HG02943 (cell line): ENCODE measurements around the gene VEPH1.

ENCODE experiments used
- ATAC-seq: cut with Tn5 transposase; IDR thresholded peaks from one replicate; pipeline ENCODE4 v1.9.1; 2021; ENCODE audit warnings: mild to moderate bottlenecking, low read depth, moderate library complexity; ENCODE audit not compliant: unreplicated experiment

Gene VEPH1

DNA sequence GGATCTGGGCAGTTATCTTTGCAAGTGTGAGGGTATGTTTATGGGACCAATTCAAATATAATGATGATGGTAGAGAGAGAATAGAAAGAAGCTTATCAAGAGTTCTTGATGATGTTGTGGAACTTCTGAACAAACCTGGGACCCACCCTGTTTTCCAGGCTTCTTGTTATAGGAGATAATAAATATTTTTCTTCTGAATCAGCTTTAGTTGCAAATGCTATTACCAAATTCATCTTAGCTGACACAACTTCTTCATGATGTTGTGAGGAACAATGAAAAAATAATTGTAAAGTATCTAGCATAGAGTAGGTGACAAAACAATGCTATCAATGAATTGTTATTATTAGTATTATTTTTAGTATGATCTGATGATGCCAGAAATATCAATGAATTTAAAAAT is 110.1 kb downstream of the VEPH1 start:
- no peak for ATAC-seq

DNA sequence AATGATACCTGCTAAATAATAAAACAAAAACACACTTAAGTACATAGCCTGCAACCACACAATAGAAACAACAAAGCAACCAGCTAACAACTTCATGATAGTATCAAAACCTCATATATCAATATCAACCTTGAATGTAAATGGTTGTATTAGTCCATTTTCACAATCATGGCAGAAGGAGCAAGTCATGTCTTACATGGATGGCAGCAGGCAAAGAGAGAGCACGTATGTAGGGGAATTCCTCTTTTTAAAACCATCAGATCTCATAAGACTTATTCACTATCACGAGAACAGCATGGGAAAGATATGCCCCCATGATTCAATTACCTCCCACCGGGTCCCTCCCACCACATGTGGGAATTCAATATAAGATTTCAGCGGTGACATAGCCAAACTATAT is 111.1 kb downstream of the VEPH1 start:
- ATAC-seq = no peak

DNA sequence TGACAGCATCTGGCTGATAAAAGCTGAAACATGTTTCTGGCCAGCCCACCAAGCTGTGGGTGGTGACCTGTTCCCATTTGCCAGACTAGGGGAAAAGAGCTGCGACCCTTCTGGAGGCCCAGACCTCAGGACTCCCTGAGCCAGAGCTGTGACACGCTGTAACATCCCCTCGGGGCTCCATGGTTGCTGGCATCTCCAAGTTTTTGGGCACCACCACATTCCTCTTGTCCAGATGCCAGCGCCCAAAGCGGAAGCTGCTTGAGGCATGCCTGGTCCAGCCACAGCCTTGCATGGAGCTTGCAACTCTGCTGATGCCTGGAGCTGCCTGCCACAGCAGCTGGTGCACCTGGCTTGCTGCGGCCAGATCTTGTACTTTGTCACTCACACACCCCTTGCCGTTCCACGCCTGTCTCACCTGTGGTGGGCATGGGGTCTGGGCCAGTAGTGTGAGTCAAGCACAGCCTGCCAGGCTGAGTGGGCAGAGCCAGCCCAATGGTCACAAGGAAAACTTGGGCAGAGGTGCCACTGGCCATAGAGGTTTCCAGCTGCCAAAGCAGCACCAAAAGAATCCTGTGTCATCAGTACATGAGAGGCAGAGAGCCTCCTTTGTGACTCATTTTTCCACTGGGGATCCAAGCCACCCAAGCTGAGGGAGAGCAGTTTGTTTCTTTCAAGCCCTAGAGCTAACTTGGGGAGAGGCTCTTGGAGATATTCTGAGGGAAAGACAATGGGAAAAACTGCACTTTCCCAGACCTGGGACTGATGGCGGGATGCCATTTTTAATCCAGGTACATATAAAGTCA is 112.3 kb downstream of the VEPH1 start:
- no peak for ATAC-seq

DNA sequence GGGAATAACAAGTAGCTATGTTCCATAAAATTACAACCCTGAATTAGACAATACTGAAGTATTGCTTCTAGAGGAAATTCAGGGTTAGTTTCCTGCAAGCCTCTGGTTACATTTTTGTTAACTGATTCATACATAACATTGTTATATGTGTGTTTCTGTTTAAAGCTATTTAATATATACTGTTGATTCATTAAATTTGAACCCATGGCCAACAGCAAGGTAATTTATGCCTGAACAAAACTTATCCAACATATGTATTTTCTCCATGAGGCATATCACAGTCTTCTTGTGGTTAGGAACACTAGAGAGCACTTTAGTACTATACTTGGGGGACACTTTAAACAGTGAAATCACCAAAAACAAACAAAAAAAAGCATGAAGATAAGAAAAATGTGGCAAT is 114.2 kb downstream of the VEPH1 start:
- no peak for ATAC-seq

DNA sequence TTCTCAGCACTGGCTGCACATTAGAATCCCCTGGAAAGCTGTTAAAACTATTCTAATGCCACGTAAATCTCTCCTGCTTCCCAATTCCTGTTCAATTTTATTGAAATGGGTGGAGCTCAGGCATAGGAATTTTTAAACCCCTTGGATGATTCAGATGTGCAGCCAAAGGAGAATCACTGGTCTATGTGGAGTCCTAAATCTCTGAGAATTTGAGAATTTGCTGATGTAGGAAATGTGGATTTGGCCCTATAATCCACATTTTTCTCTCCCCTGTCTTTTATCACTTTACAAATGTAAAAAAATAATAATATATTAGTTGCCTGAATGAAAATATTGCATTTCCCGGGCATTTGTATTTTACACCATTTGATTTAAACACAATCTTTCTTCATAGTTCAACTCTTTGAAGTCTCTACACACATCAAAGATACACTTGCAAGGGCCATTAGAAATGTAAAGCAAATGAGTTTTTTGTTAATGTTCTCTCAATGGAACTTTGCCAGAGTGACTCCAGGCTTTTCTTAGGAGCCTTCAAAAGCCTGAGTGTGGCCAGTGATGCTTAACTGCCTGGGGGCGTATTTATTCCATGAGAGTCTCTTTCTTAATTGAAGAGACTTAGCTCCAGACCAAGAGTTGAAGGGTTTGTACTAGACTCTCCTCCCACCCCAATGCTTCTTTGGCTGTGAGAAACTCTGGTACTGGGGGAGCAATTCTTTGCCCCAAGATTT is 115.3 kb downstream of the VEPH1 start:
- ATAC-seq = no peak

- ATAC-seq = no peak
Measured at GRCh38 chr3:157384491-157384890, 118.7 kb downstream of the VEPH1 start.

- ATAC-seq = no peak
Measured at GRCh38 chr3:157384031-157384430, 119.2 kb downstream of the VEPH1 start.

- ATAC-seq = no peak
Measured at GRCh38 chr3:157381606-157382005, 121.6 kb downstream of the VEPH1 start.

DNA sequence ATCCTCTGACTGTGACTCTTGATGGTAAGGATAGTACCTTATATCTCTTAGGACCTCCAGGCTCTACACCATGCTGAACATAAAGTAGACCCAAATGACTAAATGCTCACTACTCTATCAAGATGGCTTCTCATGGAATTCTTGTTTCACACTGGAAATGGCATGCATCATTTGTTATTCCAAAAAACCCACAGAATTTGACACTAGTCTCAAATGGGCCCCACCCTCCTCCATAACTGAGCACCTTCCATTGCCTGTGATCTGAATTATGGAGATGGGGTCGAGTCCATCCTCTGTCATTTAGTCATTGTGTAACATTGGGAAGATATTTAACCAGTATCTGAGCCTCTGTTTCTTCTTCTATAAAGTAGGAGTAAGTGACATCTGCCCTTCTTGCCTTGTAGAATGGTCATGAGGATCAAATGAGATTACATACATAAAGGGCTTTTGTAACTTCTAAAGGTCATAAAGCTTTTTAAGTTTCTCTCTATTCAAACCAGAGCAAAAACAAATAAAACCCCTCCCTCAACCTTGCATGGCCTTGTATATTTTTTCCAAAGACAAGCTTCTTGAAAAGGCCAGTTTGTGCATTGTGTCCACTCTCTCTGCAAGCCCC is 123.6 kb downstream of the VEPH1 start:
- ATAC-seq = no peak

- ATAC-seq = no peak
Measured at GRCh38 chr3:157376603-157377300, 126.5 kb downstream of the VEPH1 start.

- ATAC-seq = no peak
Measured at GRCh38 chr3:157375342-157375986, 127.8 kb downstream of the VEPH1 start.

- no peak for ATAC-seq
Measured at GRCh38 chr3:157374933-157375332, 128.3 kb downstream of the VEPH1 start.

- no peak for ATAC-seq
Measured at GRCh38 chr3:157373783-157374182, 129.4 kb downstream of the VEPH1 start.

- ATAC-seq = no peak
Measured at GRCh38 chr3:157370867-157371266, 132.3 kb downstream of the VEPH1 start.

DNA sequence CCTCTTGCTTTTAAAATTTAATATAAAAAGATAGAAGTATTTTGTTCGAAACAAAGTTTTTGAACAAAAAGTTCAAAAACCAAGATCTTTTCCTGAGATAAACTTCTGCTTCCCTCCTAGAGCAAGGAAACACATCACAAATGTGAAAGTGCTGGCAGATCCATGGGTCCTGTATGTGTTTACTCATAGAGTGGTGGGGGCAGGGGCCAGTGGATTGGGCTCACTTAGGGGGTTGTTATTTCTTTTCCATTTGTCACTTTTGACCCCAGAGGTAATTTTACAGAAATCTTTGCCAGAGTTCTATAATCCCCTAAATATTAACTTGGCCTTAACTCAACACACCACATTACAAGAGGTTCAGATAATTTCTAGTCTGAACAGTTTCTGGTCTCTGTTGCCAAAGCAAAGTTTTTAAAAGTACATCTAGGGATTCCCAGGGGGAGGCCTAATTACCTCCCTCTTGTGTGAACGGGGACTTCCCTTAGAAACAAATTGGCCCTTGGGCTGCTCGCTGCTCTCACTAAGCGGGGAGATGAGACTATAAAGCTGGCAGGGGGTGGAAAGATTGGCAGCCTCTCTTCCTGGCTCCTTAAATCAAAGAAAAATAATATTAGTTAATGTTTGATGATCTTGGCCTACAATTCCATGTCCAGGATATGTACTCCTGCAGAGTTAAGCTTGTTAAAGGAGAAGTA is 133.3 kb downstream of the VEPH1 start:
- ATAC-seq = no peak

GRCh38 chr3:157368171-157368570 is 135.0 kb downstream of the VEPH1 start:
- ATAC-seq = no peak

DNA sequence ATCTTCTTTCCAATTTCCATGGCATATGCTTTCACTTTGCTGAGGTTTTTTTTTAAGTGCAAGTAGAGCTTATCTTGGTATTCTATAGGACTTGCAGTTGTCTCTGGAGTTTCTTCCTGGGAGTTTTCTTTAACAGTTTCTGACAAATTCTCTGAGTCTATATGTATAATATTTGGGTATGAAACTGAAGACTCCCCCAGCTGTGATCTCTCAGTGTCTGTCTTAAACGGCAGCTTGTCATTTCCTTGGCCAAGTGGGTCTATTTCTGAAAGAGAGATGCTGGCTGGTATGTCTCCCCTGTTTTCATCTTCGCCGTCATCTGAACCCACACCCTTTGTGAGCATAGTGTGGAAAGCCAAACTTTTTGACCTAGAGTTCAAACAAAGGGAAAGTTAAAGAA is 139.8 kb downstream of the VEPH1 start:
- no peak for ATAC-seq

DNA sequence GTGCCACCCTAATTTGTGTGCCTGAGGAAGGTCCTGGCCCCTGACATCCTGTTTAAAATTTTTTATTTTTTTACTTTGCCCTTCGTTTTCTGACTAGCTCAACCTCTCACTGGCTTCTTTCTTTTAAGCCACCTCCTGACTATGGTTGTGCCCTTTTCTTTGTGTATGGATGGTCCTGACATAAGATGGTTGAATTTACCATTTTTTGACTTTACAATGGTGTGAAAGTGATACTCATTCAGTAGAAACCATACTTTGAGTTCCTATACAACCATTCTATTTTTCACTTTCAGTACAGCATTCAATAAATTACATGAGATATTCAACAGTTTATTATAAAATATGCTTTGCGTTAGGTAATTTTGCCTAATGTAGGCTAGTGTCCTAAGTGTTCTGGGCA is 140.9 kb downstream of the VEPH1 start:
- ATAC-seq = no peak

DNA sequence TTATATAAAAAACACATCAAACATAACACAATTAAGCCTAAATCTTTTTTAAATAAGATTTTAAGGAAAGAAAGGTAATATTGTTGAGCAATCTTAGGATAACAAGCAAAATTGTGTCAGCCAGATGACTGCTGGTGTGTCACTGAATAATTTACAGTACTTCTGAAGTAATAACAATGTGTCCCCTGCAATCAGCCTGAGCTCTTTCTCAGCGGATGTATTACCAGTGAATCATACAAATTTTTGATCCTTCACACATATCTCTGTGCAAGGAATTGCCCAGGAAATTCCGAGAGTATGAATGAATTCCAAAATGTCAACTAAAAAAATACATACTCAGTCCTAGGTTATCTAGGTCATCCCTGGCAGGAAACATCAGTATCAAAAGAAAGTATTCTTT is 143.2 kb downstream of the VEPH1 start:
- no peak for ATAC-seq

- no peak for ATAC-seq
Measured at GRCh38 chr3:157356541-157356940, 146.7 kb downstream of the VEPH1 start.
